ENCODE results near the gene FLYWCH1.

- TF ChIP-seq, protein P1, sequence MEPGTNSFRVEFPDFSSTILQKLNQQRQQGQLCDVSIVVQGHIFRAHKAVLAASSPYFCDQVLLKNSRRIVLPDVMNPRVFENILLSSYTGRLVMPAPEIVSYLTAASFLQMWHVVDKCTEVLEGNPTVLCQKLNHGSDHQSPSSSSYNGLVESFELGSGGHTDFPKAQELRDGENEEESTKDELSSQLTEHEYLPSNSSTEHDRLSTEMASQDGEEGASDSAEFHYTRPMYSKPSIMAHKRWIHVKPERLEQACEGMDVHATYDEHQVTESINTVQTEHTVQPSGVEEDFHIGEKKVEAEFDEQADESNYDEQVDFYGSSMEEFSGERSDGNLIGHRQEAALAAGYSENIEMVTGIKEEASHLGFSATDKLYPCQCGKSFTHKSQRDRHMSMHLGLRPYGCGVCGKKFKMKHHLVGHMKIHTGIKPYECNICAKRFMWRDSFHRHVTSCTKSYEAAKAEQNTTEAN (CRISPR knock-in tag; IDR thresholded peaks at IDR 0.05) = no peak
- TF ChIP-seq CTCF (IDR thresholded peaks at IDR 0.05) = no peak
- no peak for TF ChIP-seq ZNF138 (CRISPR knock-in tag; conservative IDR thresholded peaks at IDR 0.05)
- no peak for TF ChIP-seq ATF2 (CRISPR knock-in tag; IDR thresholded peaks at IDR 0.05; ENCODE audit: borderline replicate concordance, low read depth)
- TF ChIP-seq USF2 (CRISPR knock-in tag; IDR thresholded peaks at IDR 0.05) = no peak
- TF ChIP-seq NR1H2 (CRISPR knock-in tag; IDR thresholded peaks at IDR 0.05) = no peak
- no peak for TF ChIP-seq STAT6 (CRISPR knock-in tag; conservative IDR thresholded peaks at IDR 0.05; ENCODE audit: low read depth)
Observed at GRCh38 chr16:2981177-2981898, 69.6 kb downstream of the FLYWCH1 start.

Data from WTC11 (cell line).